HK-2 (cell line): ENCODE results near the gene PCGF3.
A peak's percentile ranks its signal among the peaks of the same experiment; 100 is the strongest.

Source experiments
- DNase-seq: peaks from one replicate; pipeline ENCODE4 v3.0.0-alpha.2; 2018; ENCODE audit not compliant: unreplicated experiment

Gene PCGF3

DNA sequence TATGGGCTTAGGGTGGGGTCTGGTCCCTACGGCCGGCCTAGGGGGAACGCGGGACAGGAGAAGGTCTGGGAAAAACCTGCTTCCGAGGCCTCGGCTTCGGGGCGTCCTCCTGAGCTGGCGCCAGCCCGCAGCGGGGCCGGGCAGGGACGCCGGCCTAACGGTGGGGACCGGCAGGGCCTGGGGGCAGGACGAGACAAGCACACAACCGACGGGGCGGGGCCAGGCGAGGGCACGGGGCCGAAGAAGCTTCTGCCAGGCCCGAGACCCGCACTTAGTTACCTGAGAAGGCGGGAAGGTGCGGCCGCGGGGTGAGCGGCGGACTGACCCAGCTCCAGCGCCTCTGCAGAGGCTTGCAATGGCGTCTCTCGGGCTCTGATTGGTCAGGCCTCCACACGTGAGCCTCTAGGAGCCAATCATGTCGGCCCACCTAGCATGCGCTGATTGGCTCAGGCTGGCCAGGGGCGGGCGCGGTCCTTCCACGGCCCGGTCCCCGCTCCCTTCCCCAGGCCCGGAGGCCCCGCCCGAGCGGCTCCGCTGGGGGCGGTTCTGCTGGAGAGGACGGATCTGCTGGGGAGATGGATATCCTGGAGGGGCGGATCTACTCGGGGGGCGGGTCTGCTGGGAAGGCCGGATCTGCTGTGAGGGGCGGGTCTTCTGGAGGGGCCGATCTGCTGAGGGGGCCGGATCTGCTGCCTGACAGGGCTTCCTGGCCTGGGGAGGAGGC is 76.0 kb downstream of the PCGF3 start:
- DNase-seq: peak; percentile 100

DNA sequence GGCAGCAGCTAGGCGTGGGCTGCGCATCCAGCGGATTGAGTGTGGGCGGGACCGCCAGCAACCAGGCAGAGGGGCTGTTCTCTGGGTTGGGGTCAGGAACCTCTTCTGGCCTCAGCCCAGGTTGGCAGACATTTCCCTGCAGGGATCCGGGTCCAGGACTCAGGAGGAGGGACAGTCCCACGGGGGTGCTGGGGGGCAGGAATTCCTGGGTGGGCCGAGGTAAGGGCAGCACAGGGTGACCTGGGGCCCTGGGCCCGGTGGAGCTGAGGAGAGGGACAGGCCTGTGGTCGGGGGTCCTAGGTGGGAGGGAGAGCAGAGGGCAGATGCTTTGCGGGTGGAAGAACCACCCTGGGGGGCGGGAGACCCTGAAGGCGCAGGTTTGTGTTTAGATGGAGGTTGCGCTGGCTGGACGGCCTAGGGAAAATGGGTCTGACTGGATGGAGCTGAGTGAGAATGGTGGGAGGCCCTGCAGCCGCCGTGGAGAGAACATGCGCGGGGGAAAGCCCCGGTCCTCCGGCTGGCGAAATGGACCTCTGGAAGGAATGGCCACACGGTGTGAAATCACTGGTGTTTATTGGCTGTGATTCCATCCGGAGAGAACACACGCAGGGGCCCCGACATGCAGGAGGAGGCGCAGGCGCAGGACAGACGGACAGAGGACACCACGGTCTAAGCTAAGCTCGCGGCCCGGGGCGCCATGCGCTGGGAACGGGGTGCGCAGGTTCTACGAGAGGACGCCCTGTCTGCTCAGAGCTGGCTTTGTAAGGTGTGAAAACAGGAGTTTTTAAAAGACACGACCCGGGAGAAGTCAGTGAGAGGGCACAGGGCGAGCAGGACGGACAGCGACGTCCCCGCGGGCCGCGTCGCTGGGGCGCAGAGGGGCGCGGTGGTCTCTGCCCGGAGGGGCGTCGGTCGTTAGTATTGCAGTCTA is 79.0 kb downstream of the PCGF3 start:
- DNase-seq: no peak

DNA sequence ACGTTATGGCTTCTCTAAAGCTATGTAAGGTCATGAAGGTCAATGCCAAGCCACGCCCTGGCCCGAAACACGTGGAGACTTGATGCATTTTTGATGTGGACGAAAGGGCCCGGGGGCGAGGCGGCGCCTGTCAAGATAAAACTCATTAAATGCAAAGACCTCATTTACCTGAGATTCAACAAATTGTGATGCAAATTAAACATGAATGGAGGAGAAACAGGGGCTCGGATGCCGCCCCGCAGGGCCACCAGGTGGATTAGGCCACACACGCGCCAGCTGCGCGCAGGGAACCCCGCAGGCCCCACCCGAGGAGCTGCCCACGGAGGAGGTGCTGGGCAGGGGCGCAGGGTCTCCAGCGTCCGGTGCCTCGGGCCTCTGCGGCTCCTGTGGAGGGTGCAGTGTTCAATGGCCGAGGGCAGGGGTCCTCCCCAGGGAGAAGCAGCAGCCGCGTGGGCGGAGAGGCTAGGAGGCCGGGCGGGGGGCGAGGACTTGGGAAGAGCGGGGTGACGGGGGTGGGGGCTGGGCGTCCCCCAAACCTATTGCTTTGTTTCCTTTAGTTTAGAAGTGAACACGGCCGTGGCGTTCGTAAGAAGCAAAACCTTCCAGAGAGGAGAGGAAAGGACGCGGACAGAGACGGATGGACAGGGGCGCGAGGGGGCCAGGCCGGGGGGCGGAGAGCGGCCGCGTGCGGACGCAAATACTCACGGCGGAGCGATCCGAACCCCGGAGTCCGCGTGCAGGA is 79.9 kb downstream of the PCGF3 start:
- no peak for DNase-seq

DNA sequence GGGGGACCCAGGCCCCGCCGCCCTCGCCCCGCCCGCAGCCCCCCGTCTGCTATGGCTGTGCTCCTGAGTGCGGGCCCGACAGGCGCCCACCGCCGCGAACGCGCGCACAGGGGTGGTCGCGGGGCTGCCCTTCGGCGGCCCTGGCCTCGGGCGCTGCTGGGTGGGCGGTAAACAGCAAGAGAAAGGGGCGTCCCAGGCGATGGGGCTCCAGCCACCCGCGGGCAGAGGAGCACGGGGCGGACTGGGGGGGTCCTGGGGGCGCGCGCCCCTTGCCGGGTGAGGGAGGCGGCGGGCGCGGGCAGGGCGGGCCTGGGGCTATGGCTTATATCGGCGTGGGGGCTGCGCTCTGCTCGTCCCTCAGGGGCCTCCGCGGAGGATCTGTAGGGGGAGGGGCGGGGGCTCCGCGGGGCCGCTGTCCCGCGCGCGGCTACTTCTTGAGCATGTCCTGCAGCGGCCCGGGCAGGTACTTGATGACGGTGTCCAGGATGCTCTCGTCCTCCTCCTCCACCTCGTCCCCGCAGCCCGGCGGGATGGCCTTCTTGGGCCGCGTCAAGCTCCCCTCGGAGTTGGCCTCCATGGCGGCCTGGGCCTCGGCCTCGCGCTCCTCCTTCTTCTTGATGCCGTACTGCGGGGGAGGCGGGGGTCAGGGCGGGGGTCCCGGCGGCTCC is 80.6 kb downstream of the PCGF3 start:
- no peak for DNase-seq

DNA sequence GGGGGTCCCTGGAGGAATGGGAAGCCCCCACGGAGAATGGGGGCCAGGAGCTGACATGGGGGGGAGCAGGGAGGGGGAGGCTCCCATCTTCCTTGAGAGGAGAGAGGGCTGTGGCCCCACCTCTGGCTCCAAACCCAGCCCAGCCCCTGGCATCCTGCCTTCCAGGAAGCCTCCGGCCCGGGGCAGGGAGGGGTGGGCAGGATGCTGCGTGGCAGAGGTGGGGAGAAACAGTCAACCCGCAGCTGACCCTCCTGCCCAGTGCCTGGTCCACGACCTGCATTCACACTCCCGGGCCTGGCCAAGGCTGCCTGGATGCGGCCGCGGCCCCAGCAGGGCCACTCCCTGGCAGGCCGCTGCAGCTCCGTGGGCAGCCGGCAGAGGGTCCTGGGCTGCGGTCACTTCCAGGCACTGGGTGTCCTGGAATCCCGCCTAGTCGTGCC is 81.2 kb downstream of the PCGF3 start:
- no peak for DNase-seq

DNA sequence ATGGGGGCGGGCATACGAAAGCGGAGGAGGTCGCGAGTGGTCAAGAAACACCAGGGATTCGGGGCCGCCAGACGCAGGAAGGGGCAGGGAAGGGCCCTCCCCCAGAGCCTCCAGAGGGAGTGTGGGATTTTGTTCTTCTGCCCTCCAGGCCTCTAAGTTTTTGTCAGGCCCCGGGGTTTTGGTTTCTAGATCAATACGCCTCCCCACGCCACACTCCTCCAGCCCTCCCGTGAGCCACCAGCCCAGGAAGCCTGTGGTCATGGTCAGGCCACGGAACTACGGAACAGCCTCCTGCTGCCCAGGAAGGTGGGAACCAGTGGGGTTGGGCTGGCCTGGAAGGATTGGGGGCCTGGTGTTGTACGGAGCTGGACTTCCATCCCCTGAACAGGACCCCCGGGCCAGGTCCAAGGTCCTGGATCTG is 81.9 kb downstream of the PCGF3 start:
- DNase-seq: no peak

DNA sequence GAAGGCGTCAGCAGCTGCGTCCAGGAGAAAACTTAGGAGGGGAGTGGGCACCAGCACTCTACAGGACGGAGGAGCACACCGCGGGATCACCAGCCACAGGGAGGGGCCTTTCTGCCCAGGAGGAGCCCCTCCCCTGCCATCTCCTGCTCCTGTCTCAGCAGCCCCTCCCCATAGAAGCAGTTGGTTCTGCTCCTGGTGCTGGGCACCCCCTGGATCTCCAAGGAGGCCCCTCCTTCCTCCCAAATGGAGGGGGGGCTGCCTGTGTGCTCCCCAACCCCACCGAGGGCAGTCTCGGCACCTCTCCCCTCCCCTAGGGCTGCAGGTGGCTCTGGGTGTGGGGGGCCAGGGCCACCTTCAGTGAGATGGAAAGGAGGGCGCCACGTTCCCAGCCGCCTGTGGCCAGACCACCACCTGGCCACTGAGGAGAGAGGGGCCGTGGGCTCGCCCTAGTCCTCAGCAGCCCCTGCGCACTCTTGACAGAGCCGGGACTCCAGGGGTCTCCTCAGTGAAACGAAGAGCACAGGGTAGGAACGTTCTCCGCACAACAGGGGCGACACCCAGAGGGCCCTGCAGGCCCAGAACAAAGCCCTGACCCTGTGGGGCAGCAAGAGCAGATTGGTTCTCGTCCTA is 82.5 kb downstream of the PCGF3 start:
- DNase-seq: no peak

DNA sequence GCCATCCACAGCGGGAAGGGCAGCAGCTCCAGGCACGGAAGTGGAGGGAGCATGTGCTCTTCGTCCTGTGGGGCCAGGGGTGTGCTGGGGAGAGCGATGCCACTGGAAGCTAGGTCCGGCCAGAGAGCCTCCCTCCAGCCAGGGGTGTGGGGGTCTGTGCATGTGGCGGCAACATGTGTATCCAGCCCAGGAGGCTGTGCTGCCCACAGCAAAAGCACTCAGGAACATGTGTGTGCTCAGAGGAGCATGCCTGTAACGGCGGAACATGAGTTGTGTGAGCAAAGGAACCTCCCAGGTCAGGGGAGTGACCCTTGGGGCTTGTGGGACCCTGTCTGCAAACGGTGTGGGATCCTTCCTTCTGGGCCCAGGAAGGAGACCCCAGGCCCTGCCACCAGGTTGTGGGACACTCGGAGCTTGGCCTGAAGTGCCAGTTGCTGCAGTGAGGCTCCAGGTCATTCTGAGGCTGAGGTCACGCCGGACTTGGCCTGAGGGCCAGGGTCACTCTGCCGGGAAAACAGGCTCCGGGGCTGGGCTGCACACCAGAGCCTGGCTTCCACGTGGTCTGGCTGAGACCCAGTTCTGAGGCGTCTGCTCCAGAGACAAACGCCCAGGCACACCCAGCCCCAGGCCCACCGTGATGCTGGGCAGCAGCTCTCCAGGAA is 83.1 kb downstream of the PCGF3 start:
- DNase-seq: no peak

DNA sequence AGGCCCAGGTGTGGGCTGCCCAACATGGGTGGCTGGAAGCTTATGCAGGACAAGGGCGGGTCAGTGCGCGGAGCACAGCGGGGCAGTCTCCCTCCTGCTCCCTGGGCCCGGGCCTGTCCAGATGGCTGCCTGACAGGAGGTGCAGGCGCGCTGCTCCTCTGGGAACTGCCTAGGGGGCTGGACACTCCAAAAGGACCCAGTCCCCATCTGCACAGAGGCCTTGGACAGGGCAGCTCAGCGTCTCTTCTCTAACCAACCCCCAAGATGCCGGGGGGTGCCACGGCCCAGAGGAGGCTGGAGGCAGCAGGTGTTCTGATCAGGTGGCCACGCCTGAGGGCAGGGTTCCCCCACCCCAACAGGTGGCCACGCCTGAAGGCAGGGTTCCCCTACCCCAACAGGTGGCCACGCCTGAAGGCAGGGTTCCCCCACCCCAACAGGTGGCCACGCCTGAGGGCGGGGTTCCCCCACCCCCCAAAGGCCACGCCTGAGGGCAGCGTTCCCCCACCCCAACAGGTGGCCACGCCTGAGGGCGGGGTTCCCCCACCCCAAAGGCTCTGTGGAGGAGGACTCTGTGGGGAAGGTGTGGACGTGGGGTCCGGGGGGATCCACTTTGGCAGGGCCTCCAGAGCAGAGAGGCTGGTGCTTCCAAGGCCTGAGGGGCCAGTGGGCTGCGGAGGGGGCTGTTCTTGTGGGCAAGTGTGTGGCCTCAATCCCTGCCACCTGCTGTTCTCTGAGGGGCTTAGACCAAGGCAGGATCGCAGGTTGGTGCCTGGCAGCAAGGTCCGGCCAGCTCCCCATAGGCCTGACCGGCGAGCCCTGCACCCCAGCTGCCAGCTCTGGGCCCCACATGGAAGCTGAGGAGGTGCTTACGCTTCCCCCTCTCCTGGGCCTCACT is 84.2 kb downstream of the PCGF3 start:
- DNase-seq: no peak

DNA sequence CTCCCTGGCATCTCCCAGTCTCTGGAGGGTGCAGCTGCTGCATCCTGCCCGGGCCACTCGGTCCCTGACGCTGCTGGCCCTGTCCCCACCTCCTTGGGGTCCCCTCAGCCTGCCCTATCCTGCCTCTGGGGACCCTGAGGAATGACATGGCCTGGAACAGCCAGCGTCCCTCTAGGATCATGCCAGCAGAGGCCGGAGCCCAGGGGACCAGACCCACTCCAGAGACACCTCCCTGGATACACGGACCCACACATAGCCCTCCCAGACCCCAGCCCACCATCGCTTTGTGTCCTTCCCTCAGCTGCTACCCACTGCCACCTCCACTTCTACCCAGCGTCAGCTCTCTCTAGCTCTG is 84.8 kb downstream of the PCGF3 start:
- no peak for DNase-seq

DNA sequence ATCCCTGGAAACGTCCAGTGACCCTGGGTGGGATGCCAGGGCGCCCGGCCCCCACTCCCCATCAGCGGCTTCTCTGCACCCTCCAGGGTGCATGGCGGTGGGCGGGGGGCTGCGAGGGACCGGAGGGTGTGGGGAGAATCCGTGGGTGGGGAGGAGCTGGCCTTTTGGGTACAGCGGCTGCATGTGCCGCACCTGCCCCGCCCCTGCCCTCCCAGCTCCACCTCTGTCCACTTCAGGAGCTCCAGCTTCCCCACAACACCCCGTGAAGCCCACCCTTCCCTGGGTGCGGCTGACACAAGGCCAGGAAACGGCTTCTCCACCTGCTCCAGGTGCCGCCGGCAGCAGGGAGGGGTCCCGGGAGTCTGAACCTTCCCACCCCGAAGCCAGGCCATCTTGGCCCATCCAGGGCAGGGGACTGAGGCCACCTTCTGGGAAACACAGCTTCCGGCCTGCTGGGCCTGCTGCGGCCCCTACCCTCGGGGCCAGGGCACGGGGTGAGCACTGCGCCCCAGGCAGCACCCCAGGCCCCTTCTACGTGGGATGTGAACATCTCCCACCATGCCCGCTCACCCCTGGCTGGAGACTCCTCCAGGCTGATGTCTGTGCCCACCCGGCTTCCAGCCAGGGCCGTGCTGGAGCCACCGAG is 85.7 kb downstream of the PCGF3 start:
- DNase-seq: no peak

DNA sequence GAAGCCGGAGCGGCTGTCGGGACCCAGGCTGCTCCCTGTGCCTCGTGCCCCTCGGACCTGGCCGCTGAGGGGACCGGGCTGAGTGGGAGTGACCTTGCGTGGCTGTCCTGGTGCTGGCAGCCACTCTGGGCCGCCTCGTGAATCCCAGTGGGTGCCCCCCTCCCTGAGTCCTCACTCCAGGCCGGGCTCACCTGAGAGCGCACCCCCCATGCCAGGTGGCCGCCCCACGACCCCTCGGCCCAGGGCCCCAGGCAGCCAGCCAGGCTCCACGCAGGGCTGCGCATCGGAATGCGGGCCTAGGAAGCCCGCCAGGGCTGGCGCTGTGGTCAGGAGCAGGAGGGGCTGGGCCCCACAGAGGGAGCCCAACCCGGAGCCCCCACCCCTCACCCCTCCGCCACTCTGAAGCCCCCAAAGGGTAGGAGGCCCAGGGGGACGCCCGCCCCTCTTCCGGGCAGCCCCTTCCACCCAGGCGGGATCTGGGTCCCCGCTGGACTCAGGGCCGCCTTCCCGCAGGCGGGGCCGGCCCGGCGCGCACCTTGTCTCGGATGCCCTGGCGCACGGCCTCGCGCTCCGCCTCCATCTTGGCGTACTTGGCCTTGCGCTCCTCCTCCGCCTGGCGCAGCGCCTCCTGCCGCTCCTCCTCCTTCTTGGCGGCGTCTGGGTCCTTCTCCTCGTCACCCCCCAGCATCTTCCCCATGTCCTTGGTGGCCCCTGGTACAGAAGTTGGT is 86.4 kb downstream of the PCGF3 start:
- DNase-seq: no peak

DNA sequence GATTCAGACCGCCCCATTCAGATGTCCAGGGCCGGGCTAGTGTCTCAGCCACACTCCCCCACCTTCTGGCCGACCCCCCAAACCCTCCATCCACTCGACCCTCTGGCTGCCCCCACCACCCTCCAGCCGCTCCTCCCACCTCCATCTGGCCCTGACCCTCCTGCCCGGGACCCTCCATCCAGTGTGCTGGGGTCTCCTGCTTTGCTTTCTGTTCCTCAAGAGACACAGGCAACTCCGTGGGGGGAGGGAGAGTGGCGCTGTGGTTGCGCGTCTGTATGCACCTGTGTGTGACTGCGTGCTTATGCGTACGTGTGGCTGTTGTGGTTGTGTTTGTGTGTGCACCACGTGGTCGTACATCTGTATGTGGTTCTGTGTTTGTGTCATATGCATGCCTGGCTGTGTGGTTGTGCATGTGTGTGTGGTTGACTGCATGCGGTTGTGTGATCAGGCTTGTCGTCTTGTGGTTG is 87.0 kb downstream of the PCGF3 start:
- no peak for DNase-seq

DNA sequence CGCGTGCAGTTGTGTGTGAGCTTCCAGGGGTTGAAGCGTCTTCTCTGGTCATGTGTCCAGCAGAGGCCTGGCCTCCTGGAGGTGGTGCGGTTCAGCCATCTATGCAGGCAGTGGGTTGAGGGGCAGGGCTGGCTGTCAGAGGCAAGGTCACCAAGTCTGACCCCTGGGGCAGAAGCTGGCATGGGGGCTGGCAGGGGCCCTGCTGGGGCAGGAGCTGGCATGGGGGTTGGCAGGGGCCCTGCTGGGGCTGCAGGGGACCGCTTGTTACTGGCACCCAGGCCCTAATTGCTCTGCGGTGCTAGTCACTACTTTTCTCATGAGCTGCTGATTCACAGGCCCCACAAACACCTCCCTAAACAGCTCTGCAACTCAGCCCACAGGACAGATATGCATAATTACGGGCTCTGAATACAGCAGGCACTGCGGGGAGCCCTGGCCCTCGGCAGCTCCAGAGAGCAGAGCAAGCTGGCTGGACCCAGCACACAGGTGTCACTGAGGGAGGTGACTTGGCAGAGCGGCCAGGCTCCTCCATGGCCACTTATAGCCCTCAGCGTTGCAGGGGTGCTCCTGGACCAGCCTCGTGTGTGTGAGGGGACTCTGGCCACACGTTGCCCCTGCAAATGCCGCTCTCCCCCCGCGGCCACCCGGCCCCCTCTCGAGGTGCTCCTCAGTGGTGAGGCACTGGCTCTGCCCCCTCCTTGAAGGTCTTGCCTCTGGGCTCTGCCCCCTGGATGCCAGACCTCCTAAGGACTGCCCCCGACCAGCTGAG is 87.6 kb downstream of the PCGF3 start:
- no peak for DNase-seq

DNA sequence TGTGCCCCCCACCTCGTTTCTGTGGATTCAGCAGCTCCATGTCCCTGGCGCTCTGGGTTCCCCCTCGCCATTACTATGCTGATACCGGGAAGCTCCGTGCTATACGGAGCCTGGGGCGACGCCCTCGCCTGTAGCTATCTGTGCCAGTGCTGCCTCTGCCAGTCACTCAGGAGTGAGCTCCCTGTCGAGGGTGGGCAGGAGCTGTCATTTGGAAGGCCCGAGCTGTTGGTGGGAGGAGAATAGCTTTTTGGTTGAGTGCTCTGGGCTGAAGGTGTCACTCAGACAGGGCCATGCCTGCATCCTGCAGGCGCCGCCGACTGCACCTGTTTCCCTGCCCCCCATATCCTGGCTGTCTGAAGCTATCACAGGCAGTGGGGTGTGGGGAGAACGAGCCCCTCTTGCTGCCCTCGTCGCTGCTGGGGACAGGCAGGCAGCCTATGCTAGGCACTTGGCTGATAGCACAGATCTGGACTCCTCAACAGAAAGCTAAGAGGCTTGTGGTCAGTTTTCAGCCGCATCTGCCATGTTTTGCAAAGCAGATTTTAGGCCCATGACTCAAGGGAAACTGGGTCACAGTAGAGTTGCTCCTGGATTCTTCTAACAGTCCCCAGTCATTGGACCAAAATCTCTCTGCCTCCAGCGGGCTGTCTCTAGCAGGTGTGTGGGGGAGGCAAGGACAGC is 88.4 kb downstream of the PCGF3 start:
- DNase-seq: no peak

DNA sequence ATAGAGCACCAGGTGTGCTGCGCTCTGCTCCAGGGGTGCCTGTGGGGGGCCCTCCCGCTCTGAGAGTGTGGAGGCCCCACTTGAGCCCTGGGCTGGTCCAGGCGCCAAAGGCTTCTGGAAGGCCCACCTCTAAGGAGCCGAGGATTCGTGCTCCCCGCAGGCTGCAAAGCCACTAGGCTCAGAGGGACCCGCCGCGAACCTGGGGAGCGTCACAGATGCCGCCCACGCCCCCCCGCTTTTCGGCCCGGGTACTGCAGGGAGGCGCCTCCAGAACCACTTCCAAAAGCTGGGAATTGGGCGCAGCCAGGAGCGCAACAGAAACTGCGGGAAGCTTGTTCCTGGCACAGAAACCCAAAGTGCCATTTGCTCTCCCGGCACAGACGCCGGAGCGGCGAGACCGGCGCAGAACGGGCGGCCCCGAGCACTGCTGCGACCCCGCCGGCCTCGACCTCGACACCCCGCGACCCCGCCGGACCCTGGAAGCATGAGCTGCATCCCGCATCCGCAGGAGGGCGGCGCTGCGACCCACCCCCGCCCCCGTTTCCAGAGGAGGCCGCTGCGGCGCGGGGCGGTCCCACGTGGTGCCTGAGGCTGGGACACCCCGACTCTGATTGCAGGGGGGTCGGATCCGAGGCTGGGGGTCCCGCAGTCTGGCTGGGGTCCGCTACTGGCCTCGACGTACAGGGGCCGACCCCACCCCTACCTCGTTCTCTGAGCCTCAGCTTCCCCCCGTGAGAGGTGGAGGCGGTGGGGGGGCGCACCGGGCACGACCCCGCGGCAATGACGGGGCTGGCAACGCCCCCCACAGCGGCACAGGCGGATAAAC is 89.5 kb downstream of the PCGF3 start:
- DNase-seq: no peak
